GM18870 (cell line): Measurements from ENCODE around the gene KCNN1.
"Not testable (repeated sequence)": the region's sequence is repeated elsewhere in the genome, so short reads cannot be mapped to it uniquely, and the experiment has no call there.

Source experiments
- ATAC-seq: cut with Tn5 transposase; IDR thresholded peaks from one replicate; pipeline ENCODE4 v1.9.1; 2021; ENCODE audit warnings: moderate library complexity; ENCODE audit not compliant: unreplicated experiment

Gene KCNN1

GRCh38 chr19:17967257-17968051 lies 547 bp downstream of the KCNN1 start:
- no peak for ATAC-seq

- ATAC-seq, result no peak
These were observed 1.5 kb downstream of the KCNN1 start for GRCh38 chr19:17968362-17968761.

- no peak for ATAC-seq
These were observed 2.3 kb downstream of the KCNN1 start for GRCh38 chr19:17969096-17969792.

DNA sequence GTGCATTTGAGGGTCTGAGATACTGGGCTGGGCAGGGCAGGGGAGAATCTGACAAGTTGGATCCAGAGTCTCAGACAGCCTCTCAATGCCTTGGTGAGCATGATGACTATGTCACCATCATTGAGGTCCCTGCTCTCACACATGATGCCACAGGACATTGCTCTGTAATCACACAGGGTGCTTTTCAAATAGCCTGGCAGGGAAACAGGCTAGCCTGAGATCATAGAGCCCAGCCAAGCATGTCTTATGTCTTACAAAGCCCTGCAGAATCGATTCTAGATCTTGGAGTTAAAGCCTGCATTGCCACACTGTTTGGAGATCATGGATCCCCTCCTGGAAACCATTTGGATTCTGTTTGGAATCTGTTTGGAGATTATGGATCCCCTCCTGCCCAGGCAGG lies 5.3 kb downstream of the KCNN1 start:
- no peak for ATAC-seq

GRCh38 chr19:17973759-17974158 lies 6.9 kb downstream of the KCNN1 start:
- ATAC-seq, result no peak

GRCh38 chr19:17974551-17974950 lies 7.6 kb downstream of the KCNN1 start:
- no peak for ATAC-seq

DNA sequence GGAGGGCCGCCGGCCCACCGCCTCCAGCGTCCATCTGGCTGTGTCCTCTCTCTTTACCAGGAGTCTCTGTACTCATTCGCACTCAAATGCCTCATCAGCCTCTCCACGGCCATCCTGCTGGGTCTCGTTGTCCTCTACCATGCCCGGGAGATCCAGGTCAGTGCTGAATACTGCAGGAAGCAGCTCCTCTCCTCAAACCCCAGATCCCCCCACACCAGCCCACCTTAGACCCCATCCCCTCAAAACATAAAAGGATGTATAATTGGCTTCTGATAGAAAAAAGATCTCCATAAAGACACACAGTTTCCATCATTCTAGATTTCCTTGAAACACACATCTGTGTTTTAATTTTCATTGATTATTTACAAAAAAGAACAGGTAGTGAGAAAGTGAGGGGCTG lies 8.1 kb downstream of the KCNN1 start:
- ATAC-seq, result no peak

DNA sequence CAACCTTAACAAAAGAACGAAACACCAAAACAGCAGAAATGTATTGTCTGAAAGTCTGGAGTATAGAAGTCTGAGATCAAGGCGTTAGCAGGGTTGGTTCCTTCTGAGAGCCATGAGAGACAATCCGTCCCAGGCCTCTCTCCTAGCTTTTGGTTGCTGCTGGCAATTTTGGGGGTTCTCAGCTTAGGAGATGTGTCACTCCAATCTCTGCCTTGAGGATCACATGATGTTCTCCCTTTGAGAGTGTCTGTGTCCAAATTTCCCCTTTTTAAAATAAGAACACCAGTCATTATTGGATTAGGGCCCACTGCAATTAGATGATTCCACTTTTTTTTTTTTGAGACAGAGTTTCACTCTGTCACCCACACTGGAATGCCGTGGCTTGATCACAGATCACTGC lies 10.1 kb downstream of the KCNN1 start:
- no peak for ATAC-seq

DNA sequence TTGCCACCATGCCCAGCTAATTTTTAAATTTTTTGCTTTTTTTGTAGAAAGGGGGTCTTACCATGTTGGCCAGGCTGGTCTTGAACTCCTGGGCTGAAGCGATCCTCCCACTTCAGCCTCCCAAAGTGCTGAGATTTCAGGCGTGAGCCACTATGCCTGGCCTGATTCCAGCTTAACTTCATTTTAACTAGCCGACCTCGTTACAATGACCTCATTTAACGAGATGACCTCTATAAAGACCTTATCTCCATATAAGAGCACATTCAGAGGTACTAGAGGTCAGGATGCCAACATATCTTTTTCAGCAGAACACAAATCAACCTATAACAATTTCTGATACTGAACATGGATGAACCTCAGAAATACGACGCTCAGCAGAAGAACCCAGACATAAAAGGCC lies 10.6 kb downstream of the KCNN1 start:
- ATAC-seq, result no peak

DNA sequence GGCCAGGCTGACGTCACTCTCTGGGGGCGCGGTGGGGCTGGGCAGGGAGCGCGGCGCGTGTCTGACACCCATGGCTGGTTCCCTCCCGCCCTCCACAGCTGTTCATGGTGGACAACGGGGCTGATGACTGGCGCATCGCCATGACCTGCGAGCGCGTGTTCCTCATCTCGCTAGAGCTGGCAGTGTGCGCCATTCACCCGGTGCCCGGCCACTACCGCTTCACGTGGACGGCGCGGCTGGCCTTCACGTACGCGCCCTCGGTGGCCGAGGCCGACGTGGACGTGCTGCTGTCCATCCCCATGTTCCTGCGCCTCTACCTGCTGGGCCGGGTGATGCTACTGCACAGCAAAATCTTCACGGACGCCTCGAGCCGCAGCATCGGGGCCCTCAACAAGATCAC lies 14.7 kb downstream of the KCNN1 start:
- ATAC-seq, result no peak

- no peak for ATAC-seq
These were observed 15.5 kb downstream of the KCNN1 start for GRCh38 chr19:17982430-17982829.

DNA sequence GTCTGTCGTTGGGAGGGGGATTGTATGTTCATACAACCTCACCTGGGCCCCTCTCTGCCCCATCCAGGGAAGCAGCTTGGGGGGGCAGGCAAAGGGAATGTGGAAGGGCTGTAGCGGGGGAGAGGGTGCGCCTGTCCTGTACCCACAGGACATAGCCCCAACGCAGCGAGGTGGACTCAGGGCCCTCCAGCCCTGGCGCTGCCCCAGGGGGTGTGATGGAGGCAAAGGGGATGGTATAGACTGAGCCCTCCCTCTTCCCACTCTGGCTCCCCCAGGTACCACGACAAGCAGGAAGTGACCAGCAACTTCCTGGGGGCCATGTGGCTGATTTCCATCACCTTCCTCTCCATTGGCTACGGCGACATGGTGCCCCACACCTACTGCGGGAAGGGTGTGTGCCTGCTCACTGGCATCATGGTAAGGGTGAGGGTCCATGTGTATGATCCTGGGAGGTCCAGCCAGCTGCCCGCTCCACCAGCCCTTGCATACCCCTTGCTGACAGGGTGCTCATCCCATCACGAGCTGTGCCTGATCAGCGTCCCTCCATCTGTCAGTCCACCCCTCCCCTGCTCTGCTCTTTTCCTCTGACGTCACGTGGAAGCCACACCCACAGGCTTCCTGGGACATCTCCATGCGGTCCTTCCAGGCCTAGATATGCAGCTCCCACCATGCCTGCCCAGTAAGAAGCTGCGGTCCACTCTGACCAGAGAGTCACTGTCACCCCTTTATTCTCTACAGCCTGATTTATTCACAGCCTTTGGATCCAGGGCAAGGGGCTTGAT lies 18.3 kb downstream of the KCNN1 start:
- no peak for ATAC-seq

- ATAC-seq, result not testable (repeated sequence)
These were observed 19.7 kb downstream of the KCNN1 start for GRCh38 chr19:17986569-17986968.

GRCh38 chr19:17988161-17988560 lies 21.3 kb downstream of the KCNN1 start:
- no peak for ATAC-seq

DNA sequence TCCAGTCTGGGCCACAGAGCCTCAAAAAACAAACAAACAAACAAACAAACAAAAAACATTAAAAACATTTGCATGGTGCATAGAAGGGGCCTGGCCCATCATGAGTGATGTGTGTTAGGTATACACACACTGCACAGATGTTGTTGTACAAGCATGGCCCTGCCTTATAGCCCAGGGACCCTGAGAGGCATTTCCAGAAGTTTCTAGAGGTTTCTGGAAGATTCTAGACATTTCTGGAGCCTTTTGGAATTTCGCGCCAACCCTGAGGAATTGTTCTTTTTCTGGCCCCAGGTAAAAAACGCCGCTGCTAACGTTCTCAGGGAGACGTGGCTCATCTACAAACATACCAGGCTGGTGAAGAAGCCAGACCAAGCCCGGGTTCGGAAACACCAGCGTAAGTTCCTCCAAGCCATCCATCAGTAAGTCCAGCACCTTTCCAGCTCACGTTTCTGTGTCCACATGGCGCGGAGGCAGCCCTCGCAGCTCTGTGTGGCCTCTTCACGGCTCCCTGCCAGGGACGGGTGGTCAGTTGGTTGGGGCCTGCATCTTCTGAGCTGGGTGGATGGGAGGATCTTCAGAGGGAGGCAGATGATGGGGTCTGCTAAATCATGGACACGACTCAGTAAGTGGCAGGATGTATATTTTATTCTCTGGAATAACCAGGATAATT lies 22.7 kb downstream of the KCNN1 start:
- ATAC-seq, result no peak

- no peak for ATAC-seq
These were observed 26.3 kb downstream of the KCNN1 start for GRCh38 chr19:17993076-17993813.

- ATAC-seq, result no peak
These were observed 30.0 kb downstream of the KCNN1 start for GRCh38 chr19:17996826-17997316.

DNA sequence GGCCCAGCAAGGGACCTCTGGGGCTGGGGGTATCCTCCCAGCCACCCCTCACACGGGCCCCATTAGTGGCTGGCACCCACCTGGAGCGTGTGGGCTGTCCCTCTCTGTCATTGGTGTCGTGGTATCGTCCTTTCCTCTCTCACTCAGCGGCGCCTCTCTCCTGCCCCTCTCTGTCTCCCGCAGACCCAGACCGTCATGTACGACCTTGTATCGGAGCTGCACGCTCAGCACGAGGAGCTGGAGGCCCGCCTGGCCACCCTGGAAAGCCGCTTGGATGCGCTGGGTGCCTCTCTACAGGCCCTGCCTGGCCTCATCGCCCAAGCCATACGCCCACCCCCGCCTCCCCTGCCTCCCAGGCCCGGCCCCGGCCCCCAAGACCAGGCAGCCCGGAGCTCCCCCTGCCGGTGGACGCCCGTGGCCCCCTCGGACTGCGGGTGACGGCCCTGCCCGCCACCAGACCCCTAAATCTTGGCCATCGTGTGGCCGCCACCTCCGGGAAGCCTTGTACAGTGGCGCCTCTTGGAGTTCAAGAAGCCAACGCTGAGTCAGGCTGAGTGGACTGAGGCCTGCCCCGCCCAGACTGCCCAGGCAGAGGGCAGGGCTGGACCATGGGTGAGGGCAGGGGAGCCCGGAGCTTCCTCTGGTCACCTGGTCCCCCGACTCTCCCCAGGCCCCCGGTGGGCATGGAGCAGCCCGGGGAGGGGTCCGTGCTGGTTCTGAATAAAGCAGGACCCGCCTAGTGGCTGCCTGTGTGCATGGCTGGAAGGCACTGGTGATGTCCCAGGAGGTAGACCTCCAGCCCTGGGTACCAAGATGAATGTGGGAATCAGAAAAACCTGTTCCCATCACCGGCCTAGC lies 31.3 kb downstream of the KCNN1 start:
- no peak for ATAC-seq

DNA sequence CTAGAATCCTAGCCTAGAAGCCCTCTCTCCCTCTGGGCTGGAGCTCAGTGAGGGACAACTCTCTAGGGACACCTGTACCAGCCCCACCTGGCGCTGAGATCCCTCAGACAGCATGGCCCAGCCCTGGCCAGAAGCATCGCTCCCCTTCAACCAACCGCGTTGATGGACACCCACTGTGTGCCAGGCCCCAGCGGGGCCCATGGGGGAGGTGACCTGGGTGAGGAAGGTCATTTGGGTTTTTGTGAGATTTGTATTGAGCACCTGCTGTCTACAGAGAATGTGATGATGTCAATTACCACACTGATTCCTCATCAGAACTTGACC lies 31.9 kb downstream of the KCNN1 start:
- no peak for ATAC-seq
